Skeletal muscle satellite cell (primary cell): ENCODE measurements around the gene TTLL12.

Source experiments
- H3K27me3 ChIP-seq: 2 replicates; pipeline ENCODE4 v1.7.0; 2013; ENCODE audit warnings: low read length; ENCODE audit not compliant: control insufficient read depth, insufficient read depth
- H3K36me3 ChIP-seq: 2 replicates; pipeline ENCODE4 v1.7.0; 2013; ENCODE audit warnings: mild to moderate bottlenecking, control low read depth, low read length; ENCODE audit not compliant: insufficient read depth
- H3K4me1 ChIP-seq: 2 replicates; pipeline ENCODE4 v1.7.0; 2013; ENCODE audit warnings: low read length; ENCODE audit not compliant: control insufficient read depth, insufficient read depth
- H3K4me2 ChIP-seq: 2 replicates; pipeline ENCODE4 v1.7.0; 2013; ENCODE audit warnings: mild to moderate bottlenecking, low read length
- H3K4me3 ChIP-seq: 2 replicates; pipeline ENCODE4 v1.7.0; 2013; ENCODE audit warnings: low read length
- H3K9ac ChIP-seq: 2 replicates; pipeline ENCODE4 v1.7.0; 2013; ENCODE audit warnings: mild to moderate bottlenecking, low read depth, low read length, moderate library complexity
- H3K9me3 ChIP-seq: replicated peaks from 2 replicates; pipeline ENCODE4 v1.7.0; 2013; ENCODE audit warnings: mild to moderate bottlenecking, control low read depth, low read length

The TTLL12 gene

DNA sequence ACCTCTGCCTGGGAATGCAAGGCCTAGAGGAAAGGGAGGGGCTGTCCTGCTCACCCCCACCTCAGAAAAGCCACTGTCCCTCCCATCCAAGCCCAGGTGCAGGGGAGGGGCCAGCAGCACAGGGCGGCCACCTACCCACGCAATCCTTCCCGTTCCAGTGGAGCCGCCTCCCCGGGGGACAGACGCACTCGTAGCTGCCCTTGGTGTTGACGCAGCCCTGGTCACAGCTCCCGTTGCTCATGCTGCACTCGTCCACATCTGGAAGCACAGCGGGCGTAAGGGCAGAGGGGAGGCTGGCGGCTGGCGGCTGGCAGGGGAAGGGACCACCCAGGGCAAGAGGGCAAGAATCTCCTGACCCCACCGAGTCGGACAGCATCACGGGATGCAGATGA, 40.3 kb upstream of the TTLL12 start:
- H3K4me3 ChIP-seq: no peak overlapping the region
- no peaks in the 10 kb centered on the region for H3K36me3 ChIP-seq
- no peaks in the 10 kb centered on the region for H3K9me3 ChIP-seq
- H3K4me2 ChIP-seq: no peak overlapping the region
- H3K27me3 ChIP-seq: peaks cover 47% of the 10 kb centered on the region
- H3K4me1 ChIP-seq: no peaks in the 10 kb centered on the region
- no peak overlapping the region for H3K9ac ChIP-seq

DNA sequence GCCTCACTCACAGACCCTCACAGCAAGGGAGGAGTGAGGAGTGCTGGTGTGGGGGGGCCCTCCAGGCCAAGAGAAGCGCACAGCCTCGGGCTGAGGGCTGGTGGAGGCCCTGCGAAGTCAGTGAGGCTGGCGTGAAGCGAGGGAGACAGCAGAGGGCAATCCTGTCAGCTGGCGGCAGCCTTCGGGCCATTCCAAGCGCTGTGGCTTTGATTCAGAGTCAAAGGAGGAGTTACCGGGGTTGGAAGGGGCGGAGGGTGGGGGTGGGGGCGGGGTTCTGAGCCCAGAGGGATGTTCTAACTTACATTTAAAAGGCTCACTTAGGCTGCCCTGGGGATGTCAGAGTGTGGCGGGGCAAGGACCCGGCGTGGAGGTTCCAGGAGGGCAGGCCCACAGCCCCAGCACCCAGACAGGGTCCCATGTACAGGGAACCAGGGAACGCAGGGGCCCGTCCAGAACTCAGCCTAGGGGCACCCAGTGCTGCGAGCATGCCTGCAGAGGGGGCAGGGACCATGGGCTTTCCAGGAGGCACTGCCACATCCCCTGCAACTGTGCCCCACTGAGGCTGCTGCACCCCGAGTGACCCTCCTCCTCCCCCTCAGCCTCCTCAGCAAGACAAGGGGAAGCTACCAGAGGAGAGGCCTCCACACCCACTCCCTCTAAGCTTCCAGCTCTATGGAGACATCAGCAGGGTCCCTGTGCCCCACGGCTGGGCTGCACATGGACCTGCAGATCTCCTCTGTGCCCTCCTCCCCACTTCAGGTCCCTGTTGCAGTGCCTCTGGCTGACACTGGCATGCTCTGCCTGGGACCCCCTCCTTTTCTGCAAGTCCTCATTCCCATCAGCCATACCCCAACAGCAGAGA, 39.7 kb upstream of the TTLL12 start:
- Histone ChIP-seq H3K27me3 (peaks cover 42% of the 10 kb centered on the region), H3K4me2 (no peak overlapping the region), H3K4me3 (no peak overlapping the region), H3K4me1 (no peaks in the 10 kb centered on the region), H3K9me3 (no peaks in the 10 kb centered on the region), H3K9ac (no peak overlapping the region), H3K36me3 (no peaks in the 10 kb centered on the region)

DNA sequence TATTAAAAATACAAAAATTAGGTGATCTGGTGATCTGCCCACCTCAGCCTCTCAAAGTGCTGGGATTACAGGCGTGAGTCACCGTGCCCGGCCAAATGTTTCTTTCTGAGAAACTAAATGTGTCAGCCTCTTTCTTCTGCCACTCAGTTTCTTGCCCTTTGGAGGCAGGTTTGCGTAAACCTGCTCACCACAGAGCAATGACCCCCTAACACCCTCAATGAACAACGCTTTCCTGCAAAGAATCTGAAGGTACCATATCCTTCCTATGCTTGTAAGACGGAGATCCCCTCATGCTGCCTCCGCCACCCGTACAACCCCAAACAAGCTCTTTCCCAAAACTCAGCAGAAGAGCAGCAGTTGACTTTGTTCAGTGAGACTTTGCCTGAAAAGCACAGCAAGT, 38.7 kb upstream of the TTLL12 start:
- Histone ChIP-seq H3K9ac (no peak overlapping the region), H3K4me3 (no peak overlapping the region), H3K4me2 (no peak overlapping the region), H3K4me1 (no peaks in the 10 kb centered on the region), H3K9me3 (no peaks in the 10 kb centered on the region), H3K36me3 (no peaks in the 10 kb centered on the region), H3K27me3 (peaks cover 42% of the 10 kb centered on the region)

DNA sequence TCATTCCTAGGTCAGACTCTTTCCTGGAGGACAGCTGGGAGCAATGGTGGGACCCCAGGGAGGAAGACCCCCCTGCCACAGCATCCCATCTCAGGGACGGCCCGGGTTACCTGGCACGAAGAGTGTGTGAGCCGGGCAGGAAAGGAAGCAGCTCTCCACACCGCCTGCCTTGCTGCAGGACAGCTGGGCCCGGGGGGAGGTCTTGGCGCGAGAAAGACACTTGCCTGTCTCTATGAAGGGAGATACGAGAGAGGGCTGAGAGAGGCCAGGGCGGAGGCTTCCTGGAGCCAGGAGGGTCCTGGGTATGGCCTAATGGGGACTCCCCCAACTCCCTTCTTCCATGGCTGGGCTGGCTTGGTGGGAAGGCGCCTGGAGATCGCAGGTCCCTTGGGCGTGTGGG, 36.1 kb upstream of the TTLL12 start:
- Histone ChIP-seq H3K4me2 (no peak overlapping the region), H3K9ac (no peak overlapping the region), H3K36me3 (no peaks in the 10 kb centered on the region), H3K4me3 (no peak overlapping the region), H3K4me1 (no peaks in the 10 kb centered on the region), H3K9me3 (no peaks in the 10 kb centered on the region), H3K27me3 (peaks cover 48% of the 10 kb centered on the region)

DNA sequence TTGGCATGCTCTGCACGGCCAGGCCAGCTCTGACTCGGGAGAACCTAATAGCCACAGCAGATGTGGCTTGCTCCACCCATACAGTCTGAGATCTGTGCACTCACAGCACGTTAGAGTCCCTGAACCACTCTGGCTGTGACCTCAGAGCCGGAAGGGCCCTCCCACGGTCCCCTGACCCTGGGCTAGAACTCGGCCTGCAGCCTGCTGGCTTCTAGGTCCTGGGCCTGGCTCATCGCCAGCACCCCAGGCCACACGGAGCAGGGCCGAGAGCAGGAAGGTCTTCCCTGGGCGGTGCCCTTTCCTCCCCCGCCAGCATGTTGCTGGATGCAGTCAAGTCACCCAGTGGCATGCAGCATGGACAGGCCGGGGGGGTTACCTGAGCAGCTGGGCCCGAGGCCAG, 35.3 kb upstream of the TTLL12 start:
- Histone ChIP-seq H3K27me3 (peaks cover 47% of the 10 kb centered on the region), H3K4me1 (no peaks in the 10 kb centered on the region), H3K9me3 (no peaks in the 10 kb centered on the region), H3K9ac (no peak overlapping the region), H3K4me2 (no peak overlapping the region), H3K4me3 (no peak overlapping the region), H3K36me3 (no peaks in the 10 kb centered on the region)

DNA sequence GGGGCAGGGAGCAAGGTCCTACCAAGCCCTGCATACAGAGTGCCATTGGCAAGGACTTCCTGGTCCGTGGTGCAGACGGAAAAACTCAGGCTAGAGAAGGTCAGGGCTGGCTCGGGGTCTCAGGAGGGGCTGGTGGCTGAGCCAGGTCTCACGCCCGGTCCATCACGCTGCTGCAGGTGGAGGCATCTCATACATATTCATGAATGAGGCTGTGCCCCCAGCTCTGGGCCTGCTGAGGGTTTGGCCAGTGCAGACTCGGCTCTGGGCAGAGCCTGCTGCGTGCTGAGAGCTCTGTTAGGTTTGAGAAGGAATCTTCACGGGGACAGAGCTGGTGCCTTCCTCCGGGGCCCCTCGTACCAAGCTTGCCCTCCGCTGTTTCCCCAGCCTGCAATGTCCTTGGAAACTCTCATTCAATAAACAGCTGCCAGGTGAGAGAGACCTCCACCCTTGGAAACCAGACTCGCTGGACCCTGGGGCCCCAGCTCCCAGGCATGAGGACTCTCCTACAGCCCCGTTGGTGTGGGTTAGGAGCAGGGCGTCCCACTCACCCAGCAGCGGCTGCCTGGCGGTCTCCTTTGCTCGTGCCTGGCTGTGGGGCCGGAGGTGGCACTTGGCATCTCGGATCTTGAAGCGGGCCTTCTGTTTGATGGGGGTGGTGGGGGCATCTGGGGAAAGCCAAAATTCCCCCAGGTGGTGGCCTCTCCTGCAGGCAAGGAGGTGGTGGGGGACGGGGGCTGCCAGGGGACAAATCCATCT, 33.9 kb upstream of the TTLL12 start:
- Histone ChIP-seq H3K4me1 (no peaks in the 10 kb centered on the region), H3K27me3 (peaks cover 44% of the 10 kb centered on the region), H3K36me3 (no peaks in the 10 kb centered on the region), H3K9ac (no peak overlapping the region), H3K9me3 (no peaks in the 10 kb centered on the region), H3K4me2 (no peak overlapping the region), H3K4me3 (no peak overlapping the region)

DNA sequence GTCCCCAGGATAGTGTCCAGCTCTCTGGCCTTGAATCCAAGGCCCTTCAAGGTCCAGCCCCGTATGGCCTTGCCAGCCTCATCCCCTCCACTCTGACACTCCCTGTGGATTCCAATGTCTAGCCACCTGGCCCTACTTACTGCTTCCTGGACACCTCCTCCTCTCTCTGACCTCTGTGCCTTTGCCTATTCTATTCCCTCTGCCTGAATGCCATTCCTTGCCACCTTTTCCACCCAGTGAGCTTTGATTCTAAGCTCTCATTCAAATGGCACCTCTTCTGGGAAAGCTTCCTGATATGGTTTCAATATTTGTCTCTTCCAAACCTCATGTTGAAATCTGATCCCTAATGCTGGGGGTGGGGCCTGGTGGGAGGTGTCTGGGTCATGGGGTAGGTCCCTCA, 31.9 kb upstream of the TTLL12 start:
- H3K9ac ChIP-seq: no peak overlapping the region
- no peaks in the 10 kb centered on the region for H3K9me3 ChIP-seq
- no peaks in the 10 kb centered on the region for H3K36me3 ChIP-seq
- no peak overlapping the region for H3K4me3 ChIP-seq
- H3K4me1 ChIP-seq: no peaks in the 10 kb centered on the region
- no peak overlapping the region for H3K4me2 ChIP-seq
- H3K27me3 ChIP-seq: peaks cover 34% of the 10 kb centered on the region

DNA sequence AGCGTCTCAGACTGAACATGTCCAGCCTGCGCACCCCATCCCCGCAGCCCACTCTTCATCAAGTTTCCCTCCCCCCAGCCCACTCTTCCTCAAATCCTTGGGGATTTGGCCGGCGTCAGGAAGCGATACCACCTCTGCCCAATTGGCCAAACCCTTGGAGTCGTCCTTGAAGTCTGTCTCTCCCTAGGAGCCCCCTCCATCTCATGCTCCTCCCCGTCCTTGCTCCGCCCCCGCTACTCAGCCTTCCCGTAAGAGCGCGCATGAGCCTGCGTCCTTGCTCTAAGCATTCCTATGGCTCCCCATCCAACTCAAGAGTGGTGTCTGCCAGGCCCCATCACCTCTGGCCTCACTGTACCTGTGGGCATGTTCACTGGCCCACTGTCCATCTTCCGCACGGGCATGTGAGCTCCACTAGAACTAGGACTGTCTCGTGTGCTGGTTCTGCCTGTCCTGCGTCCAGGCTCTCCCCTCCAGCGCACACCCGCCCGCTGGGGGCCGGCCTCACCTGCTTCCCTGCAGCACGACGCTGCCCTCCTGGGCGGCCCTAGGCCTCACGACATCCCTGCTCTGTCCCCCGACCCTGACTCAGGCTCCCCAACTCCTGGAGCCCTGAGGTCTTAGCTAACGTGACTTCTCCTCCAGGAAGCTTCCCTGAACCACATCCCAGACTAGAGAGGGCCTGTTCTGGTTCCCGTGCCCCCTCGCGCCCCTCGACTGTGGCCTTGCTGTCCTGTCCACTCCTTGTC, 30.5 kb upstream of the TTLL12 start:
- Histone ChIP-seq H3K4me3 (no peak overlapping the region), H3K27me3 (peaks cover 30% of the 10 kb centered on the region), H3K9ac (no peak overlapping the region)

DNA sequence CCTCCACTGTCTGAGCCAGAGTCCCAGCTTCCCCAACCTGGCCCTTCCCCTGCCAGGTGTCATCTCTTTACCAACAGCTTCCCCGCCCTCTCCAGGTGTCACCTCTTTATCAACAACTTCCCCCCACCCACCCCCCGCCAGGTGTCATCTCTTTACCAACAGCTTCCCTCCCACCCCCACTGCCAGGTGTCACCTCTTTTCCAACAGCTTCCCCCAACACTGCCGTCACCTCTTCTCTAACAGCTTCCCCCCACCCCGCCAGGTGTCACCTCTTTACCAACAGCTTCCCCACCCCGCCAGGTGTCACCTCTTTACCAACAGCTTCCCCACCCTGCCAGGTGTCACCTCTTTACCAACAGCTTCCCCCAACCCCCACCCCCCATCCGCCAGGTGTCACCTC, 29.8 kb upstream of the TTLL12 start:
- H3K36me3 ChIP-seq: no peaks in the 10 kb centered on the region
- H3K4me3 ChIP-seq: no peak overlapping the region

More for the DNA sequence above, 30.5 kb upstream of the TTLL12 start:
- H3K4me2 ChIP-seq: no peak overlapping the region
- no peaks in the 10 kb centered on the region for H3K9me3 ChIP-seq
- H3K36me3 ChIP-seq: no peaks in the 10 kb centered on the region
- H3K4me1 ChIP-seq: no peaks in the 10 kb centered on the region

DNA sequence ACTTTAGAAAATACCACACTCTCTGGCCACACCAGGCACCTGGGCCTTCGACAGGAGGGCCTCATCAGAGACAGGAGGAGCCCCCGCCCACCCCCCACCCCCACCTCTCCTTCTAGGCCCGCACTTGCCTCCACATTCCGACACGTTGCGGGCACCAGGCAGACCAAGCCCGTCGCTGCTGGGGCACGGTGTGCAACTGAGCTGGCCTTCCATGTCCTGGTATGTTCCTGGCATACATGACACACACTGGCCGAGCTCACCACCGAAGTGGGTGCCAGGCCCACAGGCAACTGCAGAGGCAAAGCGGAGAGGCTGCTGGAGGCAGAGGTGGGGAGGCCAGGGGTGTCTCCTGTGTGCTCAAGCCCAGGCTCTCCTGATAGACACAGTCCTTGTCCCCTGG, 27.0 kb upstream of the TTLL12 start:
- H3K4me1 ChIP-seq: no peaks in the 10 kb centered on the region
- H3K27me3 ChIP-seq: peaks cover 31% of the 10 kb centered on the region
- H3K36me3 ChIP-seq: no peaks in the 10 kb centered on the region
- no peak overlapping the region for H3K9ac ChIP-seq
- no peak overlapping the region for H3K4me3 ChIP-seq
- H3K9me3 ChIP-seq: no peaks in the 10 kb centered on the region
- H3K4me2 ChIP-seq: no peak overlapping the region

More for the DNA sequence above, 29.8 kb upstream of the TTLL12 start:
- Histone ChIP-seq H3K4me1 (no peaks in the 10 kb centered on the region), H3K27me3 (peaks cover 28% of the 10 kb centered on the region), H3K9me3 (no peaks in the 10 kb centered on the region), H3K4me2 (no peak overlapping the region), H3K9ac (no peak overlapping the region)

DNA sequence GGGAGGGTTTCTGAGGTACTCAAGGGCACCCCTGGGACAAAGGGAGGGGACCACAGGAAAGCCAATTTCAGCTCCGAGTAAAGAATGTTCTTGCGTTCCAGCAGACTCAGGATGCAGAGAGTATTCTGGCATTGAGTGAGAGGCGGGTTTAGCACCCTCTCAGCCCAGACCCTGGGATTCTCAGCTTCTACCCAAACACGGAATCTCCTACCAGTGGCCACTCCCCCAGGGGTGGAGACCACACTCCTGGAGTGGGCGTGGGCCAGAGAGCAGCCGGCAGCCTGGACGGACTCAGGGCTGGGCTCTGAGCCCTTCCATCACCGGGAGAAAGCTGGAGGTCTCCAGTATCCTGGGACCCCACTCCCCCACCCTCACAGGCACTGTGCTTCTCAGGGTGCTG, 26.1 kb upstream of the TTLL12 start:
- no peak overlapping the region for H3K4me3 ChIP-seq
- H3K9ac ChIP-seq: no peak overlapping the region
- H3K4me2 ChIP-seq: no peak overlapping the region
- no peaks in the 10 kb centered on the region for H3K4me1 ChIP-seq
- peaks cover 30% of the 10 kb centered on the region for H3K27me3 ChIP-seq
- H3K36me3 ChIP-seq: no peaks in the 10 kb centered on the region
- H3K9me3 ChIP-seq: no peaks in the 10 kb centered on the region
